ENCODE data around the gene GMEB2.

The GMEB2 gene

DNA sequence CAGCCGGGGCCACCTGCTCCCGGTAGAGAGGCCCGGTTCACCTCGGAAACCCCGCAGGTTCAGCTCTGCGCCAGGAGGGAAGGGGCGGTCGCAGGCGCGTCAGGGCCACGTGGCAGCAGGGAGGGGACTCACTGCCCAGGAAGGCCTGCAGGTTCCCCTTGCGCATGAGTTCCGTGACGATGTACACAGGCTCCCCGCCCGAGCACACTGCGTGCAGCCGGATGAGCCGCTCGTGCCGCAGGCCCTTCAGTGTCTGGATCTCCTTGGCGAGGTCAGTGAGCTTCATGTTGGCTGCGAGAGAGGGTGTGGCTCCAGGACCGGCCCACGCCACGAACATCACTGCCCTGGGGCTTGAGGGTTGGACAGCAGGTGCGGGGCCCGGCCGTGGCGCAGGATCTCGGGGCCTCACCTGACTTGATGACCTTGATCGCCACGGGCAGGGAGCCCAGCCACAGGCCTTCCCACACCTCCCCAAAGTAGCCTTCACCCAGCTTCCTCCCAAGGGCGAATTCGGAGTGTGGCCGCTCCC, 84.8 kb downstream of the GMEB2 start:
- DNase-seq, result no peak

DNA sequence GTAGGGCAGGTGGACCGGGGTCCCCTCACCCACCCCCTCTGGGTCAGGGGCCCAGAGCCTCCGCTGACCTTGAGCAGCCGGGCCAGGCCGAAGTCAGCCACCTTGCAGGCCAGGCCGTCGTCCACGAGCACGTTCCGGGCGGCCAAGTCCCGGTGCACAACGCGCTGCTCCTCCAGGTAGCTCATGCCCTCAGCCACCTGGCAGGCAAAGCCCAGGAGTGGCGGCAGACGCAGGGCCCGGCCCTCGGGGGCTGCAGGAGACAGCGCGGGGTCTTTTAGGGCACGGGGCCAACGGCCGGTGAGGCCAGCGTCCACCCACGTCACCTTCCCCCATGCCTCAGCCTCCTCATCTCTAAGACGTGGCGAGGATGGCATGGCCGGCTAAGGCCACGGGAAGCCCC, 85.5 kb downstream of the GMEB2 start:
- DNase-seq, result no peak

DNA sequence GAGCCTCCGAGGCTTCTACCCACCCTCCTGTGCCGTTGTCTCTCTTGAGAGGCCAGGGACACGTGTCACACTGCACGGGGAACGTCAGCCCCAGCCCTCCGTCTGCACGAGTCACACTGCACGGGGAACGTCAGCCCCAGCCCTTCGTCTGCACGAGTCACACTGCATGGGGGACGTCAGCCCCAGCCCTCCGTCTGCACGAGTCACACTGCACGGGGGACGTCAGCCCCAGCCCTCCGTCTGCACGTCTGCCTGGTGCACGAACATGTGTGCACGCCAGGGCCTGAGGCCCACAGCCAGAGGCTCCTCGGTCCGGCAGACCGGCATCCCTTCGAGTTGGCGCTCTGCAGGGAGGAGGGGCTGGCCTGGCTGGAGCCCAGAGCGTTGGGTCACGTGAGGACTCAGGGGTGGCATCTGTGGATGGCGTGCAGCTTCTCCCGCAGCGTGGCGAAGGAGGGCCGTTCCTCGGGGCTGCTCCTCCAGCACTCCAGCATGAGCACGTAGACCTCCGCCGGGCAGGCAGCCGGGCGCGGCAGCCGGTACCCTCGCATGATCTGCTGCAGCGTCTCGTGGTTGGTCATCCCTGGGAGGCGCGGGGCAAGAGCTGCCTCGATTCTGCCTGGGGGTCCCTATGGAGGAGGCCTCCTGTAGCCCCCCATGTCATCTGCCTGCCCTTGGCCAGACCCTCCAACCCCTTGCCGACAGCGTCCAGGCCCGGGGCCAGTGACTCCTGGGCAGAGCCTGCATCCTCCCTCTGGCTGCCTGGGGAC, 86.3 kb downstream of the GMEB2 start:
- DNase-seq, result no peak

DNA sequence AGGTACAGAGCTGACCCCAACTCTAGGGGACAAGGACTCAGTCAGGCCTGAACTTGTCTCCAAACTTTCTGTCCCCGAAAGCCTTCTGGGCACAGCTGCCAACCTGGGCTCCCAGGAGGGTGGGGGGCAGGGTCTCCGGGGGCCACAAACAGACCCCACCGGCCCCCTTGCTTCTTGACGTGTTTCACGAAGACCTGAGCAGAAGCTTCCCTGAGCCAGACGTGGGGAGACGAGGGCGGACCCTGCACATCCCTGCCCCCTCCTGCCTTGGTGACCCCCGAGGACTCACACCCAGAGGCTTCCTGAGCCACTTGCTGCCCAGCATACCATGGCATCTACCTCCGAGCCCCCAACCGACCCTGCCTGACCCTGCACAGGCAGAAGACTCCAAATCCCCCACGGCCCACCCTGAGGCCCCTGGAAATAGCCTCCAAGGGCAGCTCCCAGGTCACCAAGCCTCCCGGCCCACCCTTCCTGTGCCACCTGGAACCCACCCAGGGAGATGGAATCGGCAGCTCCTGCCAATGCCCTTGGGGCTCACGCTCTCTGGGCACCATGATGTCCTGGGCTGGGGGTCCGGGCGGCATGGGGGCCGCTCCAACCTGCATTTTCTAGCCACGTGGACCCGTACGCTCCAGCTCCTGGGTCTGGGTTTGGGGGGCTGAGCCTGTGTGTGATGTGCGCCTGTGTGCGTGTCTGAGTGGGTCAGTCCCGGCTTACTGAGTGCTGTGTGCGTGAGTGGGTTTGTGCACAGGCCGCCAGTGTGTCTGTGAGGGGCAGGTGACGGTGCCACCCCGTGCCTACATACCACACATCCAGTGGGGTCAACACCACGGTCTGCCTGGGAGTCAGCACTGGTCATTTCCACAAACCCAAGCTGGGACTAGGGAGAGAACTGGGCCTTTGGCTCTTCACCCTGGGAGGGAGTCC, 87.2 kb downstream of the GMEB2 start:
- no peak for DNase-seq

DNA sequence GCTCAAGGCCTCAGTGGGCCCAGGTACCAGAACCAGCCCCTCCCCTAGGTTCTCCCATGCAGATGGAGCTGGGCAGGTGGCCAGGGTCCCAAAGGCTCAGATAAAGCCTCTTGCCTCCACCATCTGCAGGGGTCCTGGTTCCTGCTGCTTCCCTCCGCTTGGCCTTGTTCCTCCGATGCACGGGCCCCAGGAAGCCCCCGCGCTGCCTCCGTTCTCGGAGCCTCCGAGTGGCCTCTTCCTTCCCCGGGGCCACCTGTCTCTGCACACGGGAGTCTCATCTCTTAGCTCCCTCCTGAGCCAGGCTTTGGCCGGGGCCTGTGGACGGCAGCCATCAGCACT, 87.8 kb downstream of the GMEB2 start:
- no peak for DNase-seq

DNA sequence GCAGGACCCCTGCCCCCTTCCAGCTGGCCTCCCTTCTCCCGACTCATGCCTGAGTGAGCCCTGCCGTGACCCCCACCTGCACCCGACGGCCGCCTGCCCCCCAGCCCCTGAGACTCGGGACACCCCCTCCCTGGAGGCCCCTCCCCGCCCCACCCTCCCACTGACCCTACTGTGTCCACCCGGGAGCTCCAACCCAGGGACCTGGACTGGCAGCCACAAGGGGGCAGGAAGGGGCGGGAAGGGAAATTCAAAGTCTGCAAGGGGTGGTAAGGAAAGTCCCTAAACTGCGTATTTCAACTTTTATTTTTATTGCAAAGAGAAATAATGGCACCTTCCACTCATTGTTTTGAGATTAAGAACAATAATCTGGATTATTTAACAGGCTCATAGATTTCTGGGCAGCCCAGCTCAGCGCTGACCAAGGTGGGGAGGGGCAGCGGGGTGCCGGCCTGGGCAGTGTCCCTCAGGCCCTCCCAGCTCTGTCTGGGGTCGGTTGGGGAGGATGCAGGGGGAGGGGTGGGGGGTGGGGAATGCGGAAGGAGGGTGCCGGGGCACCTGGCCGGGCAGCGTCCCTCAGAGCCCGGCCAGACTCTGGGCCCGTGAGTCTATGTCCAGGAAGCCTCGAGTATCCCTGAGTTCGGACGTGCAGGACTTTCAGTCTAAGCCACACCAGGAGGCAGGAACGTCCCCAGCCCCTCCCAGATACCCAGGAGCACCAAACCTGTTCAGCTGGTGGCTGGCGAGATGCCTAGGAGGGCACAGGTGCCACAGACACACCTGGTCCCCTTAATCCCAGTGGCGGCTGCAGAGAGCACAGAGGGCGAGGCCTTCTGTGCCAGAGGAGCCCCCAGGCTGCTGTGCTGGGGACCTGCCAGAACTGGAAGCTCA, 88.5 kb downstream of the GMEB2 start:
- DNase-seq, result no peak
